VCaP (cell line): ENCODE results near the gene DRGX.

ENCODE experiments used
- H3K27ac ChIP-seq: fragments of 450-650 bp; 2 replicates; pipeline ENCODE4 v1.5.1; 2017
- TF ChIP-seq, protein P1 (sequence below): fragments of 450-650 bp; conservative IDR thresholded peaks from 2 replicates; pipeline ENCODE4 v1.5.1; 2017; ENCODE audit warnings: mild to moderate bottlenecking, moderate library complexity

Gene DRGX

DNA sequence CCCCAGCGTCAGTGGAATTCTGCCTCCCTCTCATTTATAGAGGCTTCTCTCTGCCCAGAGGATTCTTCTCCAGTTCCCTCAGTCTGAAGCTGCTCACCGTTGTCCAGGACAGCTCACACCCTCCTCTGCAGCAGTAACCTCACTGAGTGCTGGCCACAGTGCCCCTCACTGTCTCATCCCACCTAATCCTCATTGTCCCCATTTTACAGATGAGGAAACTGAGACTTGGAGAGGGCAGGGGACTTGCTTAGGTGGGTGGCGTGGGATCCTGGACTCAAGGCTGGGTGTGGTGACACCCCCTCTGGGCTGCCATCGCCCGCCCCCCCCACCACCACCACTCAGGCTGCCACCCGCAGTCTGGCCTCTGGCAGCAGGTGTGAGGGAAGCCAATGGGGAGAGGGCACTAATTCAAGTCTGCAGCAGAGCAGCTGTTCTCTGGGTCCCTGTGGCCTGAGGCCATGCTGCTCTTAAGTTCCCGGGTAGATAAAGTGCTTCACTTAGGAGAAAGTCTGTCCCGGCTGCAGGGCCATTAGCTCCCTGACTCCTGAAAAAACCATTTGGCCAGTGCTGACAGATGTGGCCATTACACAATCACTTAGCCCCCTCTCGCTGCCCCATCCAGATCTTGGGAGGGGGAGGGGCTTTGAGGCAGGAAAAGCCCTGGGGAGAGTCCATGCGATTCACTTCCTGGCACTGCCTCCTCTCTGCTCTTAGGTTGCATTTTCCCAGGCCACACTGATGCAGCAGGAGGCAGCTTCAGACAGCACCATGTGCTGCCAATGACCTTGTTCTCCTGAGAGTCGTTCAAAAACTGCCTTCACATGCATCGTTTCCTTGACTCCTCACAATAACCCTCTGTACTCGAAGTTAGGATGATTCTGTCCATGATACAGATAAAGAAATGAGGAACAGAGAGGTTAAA is 36.3 kb downstream of the DRGX start:
- TF ChIP-seq, protein P1, sequence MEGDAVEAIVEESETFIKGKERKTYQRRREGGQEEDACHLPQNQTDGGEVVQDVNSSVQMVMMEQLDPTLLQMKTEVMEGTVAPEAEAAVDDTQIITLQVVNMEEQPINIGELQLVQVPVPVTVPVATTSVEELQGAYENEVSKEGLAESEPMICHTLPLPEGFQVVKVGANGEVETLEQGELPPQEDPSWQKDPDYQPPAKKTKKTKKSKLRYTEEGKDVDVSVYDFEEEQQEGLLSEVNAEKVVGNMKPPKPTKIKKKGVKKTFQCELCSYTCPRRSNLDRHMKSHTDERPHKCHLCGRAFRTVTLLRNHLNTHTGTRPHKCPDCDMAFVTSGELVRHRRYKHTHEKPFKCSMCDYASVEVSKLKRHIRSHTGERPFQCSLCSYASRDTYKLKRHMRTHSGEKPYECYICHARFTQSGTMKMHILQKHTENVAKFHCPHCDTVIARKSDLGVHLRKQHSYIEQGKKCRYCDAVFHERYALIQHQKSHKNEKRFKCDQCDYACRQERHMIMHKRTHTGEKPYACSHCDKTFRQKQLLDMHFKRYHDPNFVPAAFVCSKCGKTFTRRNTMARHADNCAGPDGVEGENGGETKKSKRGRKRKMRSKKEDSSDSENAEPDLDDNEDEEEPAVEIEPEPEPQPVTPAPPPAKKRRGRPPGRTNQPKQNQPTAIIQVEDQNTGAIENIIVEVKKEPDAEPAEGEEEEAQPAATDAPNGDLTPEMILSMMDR, result no peak
- H3K27ac ChIP-seq, result no peak overlapping the region

GRCh38 chr10:49357910-49358309 is 38.0 kb downstream of the DRGX start:
- no peak overlapping the region for H3K27ac ChIP-seq
- TF ChIP-seq, protein P1, result no peak

DNA sequence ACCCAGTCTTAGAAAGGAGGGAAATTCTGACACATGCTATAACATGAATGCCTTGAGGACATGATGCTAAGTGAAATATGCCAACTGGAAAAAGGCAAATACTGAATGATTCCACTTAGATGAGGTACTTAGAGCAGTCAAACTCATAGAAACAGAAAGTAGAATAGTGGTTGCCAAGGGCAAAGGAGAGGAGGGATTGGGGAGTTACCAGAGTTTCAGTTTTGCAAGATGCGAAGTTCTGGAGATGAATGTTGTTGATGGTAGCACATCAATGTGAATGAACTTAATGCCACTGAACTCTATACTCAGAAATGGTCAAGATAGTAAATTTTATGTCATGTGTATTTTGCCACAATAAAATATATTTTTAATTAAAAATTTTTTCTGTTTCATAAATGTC is 38.9 kb downstream of the DRGX start:
- H3K27ac ChIP-seq, result no peak overlapping the region
- TF ChIP-seq, protein P1, result no peak

DNA sequence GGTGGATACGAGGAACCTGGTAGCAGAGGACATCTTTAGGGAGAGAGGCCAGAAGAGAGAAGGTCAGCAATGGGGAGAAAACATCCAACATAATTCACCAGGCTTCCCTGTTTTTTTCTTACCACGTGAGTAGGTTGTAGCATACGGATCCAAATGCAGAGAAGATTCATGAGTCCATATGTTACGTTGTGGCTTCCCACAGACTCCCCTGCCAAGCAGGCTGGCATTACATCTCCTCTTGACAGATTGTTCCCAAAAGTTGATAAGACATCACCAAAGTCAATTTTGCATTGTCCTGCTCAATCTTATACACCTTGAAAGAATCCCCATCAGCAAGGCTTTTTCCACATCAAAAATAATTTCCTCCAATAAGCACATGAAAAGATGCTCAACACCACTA is 39.7 kb downstream of the DRGX start:
- H3K27ac ChIP-seq, result no peak overlapping the region
- TF ChIP-seq, protein P1, result no peak

DNA sequence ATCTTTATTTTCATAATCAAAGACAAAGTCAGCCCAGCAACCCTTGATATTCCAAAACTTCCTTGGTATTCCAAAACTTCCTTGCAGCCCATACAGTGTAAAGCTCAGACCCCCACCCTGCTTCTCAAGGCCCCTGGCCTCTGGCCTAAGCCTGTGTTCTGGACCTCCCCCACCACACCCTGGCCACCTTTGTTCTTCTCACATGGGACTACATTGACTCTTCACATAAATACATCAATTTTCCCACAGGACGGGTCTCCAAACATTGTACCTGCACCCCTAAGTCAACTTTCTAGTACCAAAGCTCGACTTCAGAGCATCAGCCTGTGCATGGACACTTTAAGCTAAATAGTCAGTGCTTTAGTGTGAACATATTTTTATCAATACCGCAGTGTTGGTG is 40.7 kb downstream of the DRGX start:
- TF ChIP-seq, protein P1, result no peak
- no peak overlapping the region for H3K27ac ChIP-seq

DNA sequence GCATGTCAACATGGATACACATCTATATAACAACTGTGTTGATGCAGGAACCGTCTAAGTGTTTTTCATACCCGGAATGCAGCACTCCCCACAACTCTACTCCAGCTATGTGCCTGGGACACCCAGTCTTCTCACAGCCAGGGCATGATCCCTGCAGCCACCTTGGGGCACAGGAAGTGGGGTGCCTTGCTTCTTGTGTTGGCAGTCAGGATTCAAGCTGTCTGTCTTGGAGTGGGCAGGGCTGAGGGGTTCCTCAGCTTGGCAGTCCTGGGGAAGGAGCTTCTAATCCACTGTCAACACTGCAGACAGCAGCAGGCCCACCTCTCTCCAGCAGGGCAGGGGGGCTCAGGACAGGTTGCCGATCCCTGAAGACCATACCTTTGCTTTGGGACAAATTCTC is 41.3 kb downstream of the DRGX start:
- TF ChIP-seq, protein P1, result no peak
- H3K27ac ChIP-seq, result no peak overlapping the region

DNA sequence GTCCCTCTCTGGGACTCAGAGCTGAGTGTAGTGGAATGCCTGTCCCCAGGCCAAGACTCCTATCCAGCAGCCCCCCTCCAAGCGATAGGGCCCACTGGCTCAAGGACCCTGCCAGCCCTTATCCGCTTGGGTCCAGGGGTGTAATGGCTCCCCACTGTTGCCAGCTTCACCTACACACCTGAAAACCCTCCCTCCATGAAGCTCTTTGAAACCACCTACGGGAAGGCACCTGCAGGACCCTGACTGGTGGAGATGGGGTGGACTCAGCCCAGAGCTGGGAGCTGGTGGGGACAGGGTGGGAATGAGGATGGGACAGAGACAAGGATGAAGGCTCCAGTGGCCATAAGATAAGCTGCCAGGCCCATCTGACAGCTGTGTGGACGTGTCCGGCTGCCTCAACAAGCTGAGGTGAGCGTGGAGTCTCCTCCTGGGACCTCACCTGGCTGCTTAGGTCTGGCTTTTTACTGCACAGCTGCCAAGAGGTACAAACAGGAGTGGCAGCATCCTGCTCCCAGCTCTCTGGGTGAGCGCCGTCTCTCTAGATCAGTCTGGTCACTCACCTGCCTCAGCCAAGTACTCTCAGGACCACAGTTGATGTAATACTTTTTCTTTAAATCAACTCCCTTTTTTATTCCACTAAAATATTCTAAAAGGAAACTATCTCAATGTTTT is 41.9 kb downstream of the DRGX start:
- TF ChIP-seq, protein P1, result no peak
- H3K27ac ChIP-seq, result no peak overlapping the region
